DND-41 (cell line): ENCODE data around the gene ARPC4.

Experiments
- ATAC-seq: fragments of 200-7000 bp; cut with Tn5 transposase; 3 replicates; pipeline ENCODE4 v1.9.1; 2021; ENCODE audit warnings: low read depth; ENCODE audit not compliant: insufficient read depth
- DNase-seq: peaks from one replicate; pipeline ENCODE4 v3.0.0-alpha.2; 2020
- H2AFZ ChIP-seq: 2 replicates; pipeline ENCODE4 v1.6.0; 2012; ENCODE audit warnings: low read depth, low read length
- H3K27ac ChIP-seq: 2 replicates; pipeline ENCODE4 v1.5.1; 2012; ENCODE audit warnings: low read length, inconsistent platforms
- H3K27me3 ChIP-seq: fragments of 200-600 bp; sonication (generic); 2 replicates; pipeline ENCODE4 v1.6.0; 2012; ENCODE audit warnings: low read length, mild to moderate bottlenecking, inconsistent platforms; ENCODE audit not compliant: insufficient read depth, poor library complexity
- H3K36me3 ChIP-seq: 2 replicates; pipeline ENCODE4 v1.5.1; 2012; ENCODE audit warnings: low read length, inconsistent platforms; ENCODE audit not compliant: insufficient read depth
- H3K4me1 ChIP-seq: 2 replicates; pipeline ENCODE4 v1.5.1; 2012; ENCODE audit warnings: mild to moderate bottlenecking, low read length; ENCODE audit not compliant: insufficient read depth
- H3K4me2 ChIP-seq: 2 replicates; pipeline ENCODE4 v1.6.0; 2012; ENCODE audit warnings: mild to moderate bottlenecking, moderate library complexity, low read length, inconsistent platforms; ENCODE audit not compliant: insufficient read depth
- H3K4me3 ChIP-seq, 2 experiments: fragments of 200-600 bp in 1 of 2; shearing (Covaris generic) in 1 of 2; 2 replicates each; pipeline ENCODE4 v1.5.1; 2012 to 2016; ENCODE audit warnings: inconsistent platforms in 2 of 2, low read length in 2 of 2, mild to moderate bottlenecking in 2 of 2, low read depth in 1 of 2, moderate library complexity in 1 of 2
- H3K79me2 ChIP-seq: 2 replicates; pipeline ENCODE4 v1.6.0; 2012; ENCODE audit warnings: low read length, inconsistent platforms; ENCODE audit not compliant: insufficient read depth
- H3K9ac ChIP-seq: 2 replicates; pipeline ENCODE4 v1.6.0; 2012; ENCODE audit warnings: low read depth, mild to moderate bottlenecking, inconsistent platforms, low read length, moderate library complexity
- H3K9me3 ChIP-seq: 2 replicates; pipeline ENCODE4 v1.5.1; 2012; ENCODE audit warnings: low read length, moderate library complexity, mild to moderate bottlenecking, inconsistent platforms; ENCODE audit not compliant: insufficient read depth, severe bottlenecking
- H4K20me1 ChIP-seq: 2 replicates; pipeline ENCODE4 v1.6.0; 2012; ENCODE audit warnings: low read length; ENCODE audit not compliant: insufficient read depth
- CTCF ChIP-seq: IDR thresholded peaks from 2 replicates; pipeline ENCODE4 v1.5.1; 2012; ENCODE audit warnings: borderline replicate concordance, low read length, moderate library complexity, mild to moderate bottlenecking; ENCODE audit not compliant: poor library complexity, severe bottlenecking; ENCODE audit errors: extremely low read depth
- EZH2 ChIP-seq: IDR thresholded peaks from 3 replicates; pipeline ENCODE4 v1.6.1; 2012; ENCODE audit warnings: borderline replicate concordance, low read depth, mild to moderate bottlenecking, moderate library complexity, low read length, inconsistent platforms; ENCODE audit not compliant: severe bottlenecking

Gene ARPC4

GRCh38 chr3:9791790-9792404 is 985 bp upstream of the ARPC4 start:
- peak overlapping the region; percentile 82 for H3K4me2 ChIP-seq
- peak overlapping the region; percentile 88 for H2AFZ ChIP-seq
- H3K4me3 ChIP-seq, result peak overlapping the region; percentile 74 to 94
- H3K79me2 ChIP-seq, result peaks cover 45% of the 10 kb centered on the region
- DNase-seq, result no peak
- peaks cover 24% of the 10 kb centered on the region for H4K20me1 ChIP-seq
- H3K27ac ChIP-seq, result peak overlapping the region; percentile 100
- no peaks in the 10 kb centered on the region for H3K9me3 ChIP-seq
- H3K4me1 ChIP-seq, result peaks cover 38% of the 10 kb centered on the region
- no peak for TF ChIP-seq EZH2
- no peak for TF ChIP-seq CTCF
- peaks cover 50% of the 10 kb centered on the region for H3K36me3 ChIP-seq
- H3K27me3 ChIP-seq, result no peaks in the 10 kb centered on the region
- H3K9ac ChIP-seq, result peak overlapping the region; percentile 86
- ATAC-seq, result no peak

- Histone ChIP-seq H3K9me3 (no peaks in the 10 kb centered on the region), H3K4me3 (peak overlapping the region; percentile 74 to 94), H3K36me3 (peaks cover 58% of the 10 kb centered on the region), H3K27ac (peak overlapping the region; percentile 100), H2AFZ (peak overlapping the region; percentile 88), H3K9ac (peak overlapping the region; percentile 86), H3K4me1 (peaks cover 38% of the 10 kb centered on the region), H4K20me1 (peaks cover 32% of the 10 kb centered on the region), H3K79me2 (peaks cover 56% of the 10 kb centered on the region), H3K4me2 (peak overlapping the region; percentile 82), H3K27me3 (no peaks in the 10 kb centered on the region)
- ATAC-seq (peak; percentile 0; the same call in 1 of the 3 replicates), DNase-seq (no peak)
- TF ChIP-seq EZH2 (no peak), CTCF (no peak)
These were observed 389 bp downstream of the ARPC4 start for GRCh38 chr3:9793161-9793781.

- peaks cover 38% of the 10 kb centered on the region for H3K4me1 ChIP-seq
- H2AFZ ChIP-seq, result no peak overlapping the region
- peaks cover 63% of the 10 kb centered on the region for H3K36me3 ChIP-seq
- ATAC-seq (no peak), DNase-seq (no peak)
- peak overlapping the region; percentile 82 for H3K4me2 ChIP-seq
- H3K9ac ChIP-seq, result peak overlapping the region; percentile 86
- no peaks in the 10 kb centered on the region for H3K9me3 ChIP-seq
- no peak for TF ChIP-seq EZH2
- no peak for TF ChIP-seq CTCF
- peaks cover 57% of the 10 kb centered on the region for H3K79me2 ChIP-seq
- peak overlapping the region in 1 of 2 experiments; percentile 94; a peak in 1 of 4 replicates for H3K4me3 ChIP-seq
- no peak overlapping the region for H3K27ac ChIP-seq
- no peaks in the 10 kb centered on the region for H3K27me3 ChIP-seq
- peaks cover 34% of the 10 kb centered on the region for H4K20me1 ChIP-seq
These were observed 1.5 kb downstream of the ARPC4 start for GRCh38 chr3:9794400-9794799.
